GM18951 (cell line): ENCODE data around the gene SFMBT1.

ENCODE experiments used
- POLR2A ChIP-seq: IDR thresholded peaks from 4 replicates; pipeline ENCODE4 v1.6.1; 2011; ENCODE audit warnings: mild to moderate bottlenecking; ENCODE audit not compliant: insufficient read length, insufficient read depth; ENCODE audit errors: extremely low read depth
- in situ Hi-C: fragments of 300-500 bp; cut with MboI; formaldehyde crosslinking; loops from one replicate; pipeline ENCODE4 v1.12.0; 2022; ENCODE audit warnings: low sequenced_read_pairs, mixed read lengths, inconsistent platforms; ENCODE audit not compliant: unreplicated experiment

The SFMBT1 gene

GRCh38 chr3:52896613-52897012 lies 149.3 kb downstream of the SFMBT1 start:
- in situ Hi-C loops, result no loop called here
- no peak for TF ChIP-seq POLR2A

GRCh38 chr3:52896151-52896550 lies 149.7 kb downstream of the SFMBT1 start:
- in situ Hi-C loops, result no loop called here
- TF ChIP-seq POLR2A, result no peak

GRCh38 chr3:52895418-52895817 lies 150.5 kb downstream of the SFMBT1 start:
- in situ Hi-C loops, result no loop called here
- no peak for TF ChIP-seq POLR2A

GRCh38 chr3:52894756-52895155 lies 151.1 kb downstream of the SFMBT1 start:
- TF ChIP-seq POLR2A, result no peak
- in situ Hi-C loops, result no loop called here

- in situ Hi-C loops, result no loop called here
- no peak for TF ChIP-seq POLR2A
Observed at GRCh38 chr3:52893723-52894122, 152.2 kb downstream of the SFMBT1 start.

- in situ Hi-C loops, result no loop called here
- no peak for TF ChIP-seq POLR2A
Observed at GRCh38 chr3:52892625-52893311, 153.1 kb downstream of the SFMBT1 start.

- in situ Hi-C loops, result no loop called here
- no peak for TF ChIP-seq POLR2A
Observed at GRCh38 chr3:52892290-52892624, 153.6 kb downstream of the SFMBT1 start.

GRCh38 chr3:52891615-52892081 lies 154.2 kb downstream of the SFMBT1 start:
- TF ChIP-seq POLR2A, result no peak
- in situ Hi-C loops, result no loop called here

GRCh38 chr3:52891164-52891563 lies 154.7 kb downstream of the SFMBT1 start:
- in situ Hi-C loops, result no loop called here
- TF ChIP-seq POLR2A, result no peak

- TF ChIP-seq POLR2A, result no peak
- in situ Hi-C loops, result no loop called here
Observed at GRCh38 chr3:52890735-52891134, 155.1 kb downstream of the SFMBT1 start.

GRCh38 chr3:52889901-52890300 lies 156.0 kb downstream of the SFMBT1 start:
- no peak for TF ChIP-seq POLR2A
- in situ Hi-C loops, result no loop called here

- in situ Hi-C loops, result no loop called here
- TF ChIP-seq POLR2A, result no peak
Observed at GRCh38 chr3:52887166-52887565, 158.7 kb downstream of the SFMBT1 start.

- no peak for TF ChIP-seq POLR2A
- in situ Hi-C loops, result no loop called here
Observed at GRCh38 chr3:52886049-52886730, 159.7 kb downstream of the SFMBT1 start.

GRCh38 chr3:52882377-52882776 lies 163.5 kb downstream of the SFMBT1 start:
- in situ Hi-C loops, result no loop called here

More at GRCh38 chr3:52882377-52882776, 163.5 kb downstream of the SFMBT1 start:
- no peak for TF ChIP-seq POLR2A
